Fibroblast of lung (primary cell): Measurements from ENCODE around the gene ANP32E. TPM values are rescaled to one million over a fixed set of nuclear protein-coding genes. Genes with fewer than 3 reads are reported as not detected.

Experiments
- DNase-seq, 2 donors: peaks; one replicate each; pipeline versions ENCODE4 v3.0.0 to v3.0.0-alpha.2; 2010; ENCODE audit warnings: low read depth in 2 of 2
- H2AFZ ChIP-seq: 2 replicates; pipeline ENCODE4 v1.5.1; 2012; ENCODE audit warnings: low read length, control low read depth, inconsistent platforms
- H3K27ac ChIP-seq: 2 replicates; pipeline ENCODE4 v1.5.1; 2011; ENCODE audit warnings: low read length, control low read depth; ENCODE audit not compliant: insufficient read depth
- H3K27me3 ChIP-seq: 2 replicates; pipeline ENCODE4 v1.5.1; 2011; ENCODE audit warnings: mild to moderate bottlenecking, low read length; ENCODE audit not compliant: control insufficient read depth, insufficient read depth
- H3K36me3 ChIP-seq: 2 replicates; pipeline ENCODE4 v1.5.1; 2011; ENCODE audit warnings: low read length; ENCODE audit not compliant: control insufficient read depth, insufficient read depth
- H3K4me1 ChIP-seq: 2 replicates; pipeline ENCODE4 v1.5.1; 2011; ENCODE audit warnings: low read length; ENCODE audit not compliant: control insufficient read depth, insufficient read depth; ENCODE audit errors: extremely low read depth
- H3K4me2 ChIP-seq: 2 replicates; pipeline ENCODE4 v1.5.1; 2011; ENCODE audit warnings: low read length, control low read depth; ENCODE audit not compliant: insufficient read depth; ENCODE audit errors: extremely low read depth
- H3K4me3 ChIP-seq, 4 experiments: fragments of 200-600 bp in 1 of 4; sonication (generic) in 1 of 4; replicated peaks in 1 of 4; 2 replicates each; pipeline ENCODE4 v1.5.1; 2011 to 2016; ENCODE audit warnings: low read length in 4 of 4, low read depth in 3 of 4, mild to moderate bottlenecking in 3 of 4, control low read depth in 2 of 4, inconsistent platforms in 1 of 4, mixed read lengths in 1 of 4; ENCODE audit not compliant: insufficient read depth in 1 of 4; ENCODE audit errors: control extremely low read depth in 1 of 4
- H3K79me2 ChIP-seq: 2 replicates; pipeline ENCODE4 v1.5.1; 2012; ENCODE audit warnings: mild to moderate bottlenecking, low read length, inconsistent platforms; ENCODE audit not compliant: control insufficient read depth, insufficient read depth
- H3K9ac ChIP-seq: 2 replicates; pipeline ENCODE4 v1.5.1; 2011; ENCODE audit warnings: mild to moderate bottlenecking, low read length, control low read depth; ENCODE audit not compliant: insufficient read depth
- H3K9me3 ChIP-seq: 2 replicates; pipeline ENCODE4 v1.5.1; 2012; ENCODE audit warnings: low read depth, low read length; ENCODE audit not compliant: control insufficient read depth, insufficient read depth
- H4K20me1 ChIP-seq: 2 replicates; pipeline ENCODE4 v1.5.1; 2011; ENCODE audit warnings: low read length; ENCODE audit not compliant: control insufficient read depth, insufficient read depth; ENCODE audit errors: extremely low read depth
- CTCF ChIP-seq, 2 donors: IDR thresholded peaks in 1 of 2; conservative IDR thresholded peaks in 1 of 2; 1 replicate in 1 of 2; 2 replicates in 1 of 2; pipeline ENCODE4 v1.5.1; 2011 to 2012; ENCODE audit warnings: low read length in 2 of 2, control low read depth in 1 of 2, inconsistent platforms in 1 of 2, low read depth in 1 of 2, mild to moderate bottlenecking in 1 of 2
- EZH2 ChIP-seq: IDR thresholded peaks from 2 replicates; pipeline ENCODE4 v1.5.1; 2012; ENCODE audit warnings: low read length, control low read depth, mild to moderate bottlenecking; ENCODE audit errors: missing control alignments
- polyA plus RNA-seq, 2 donors: library from polyadenylated mRNA; depleted of rRNA in 1 of 2; stranded (reverse) in 1 of 2; unstranded in 1 of 2; fragments of >200 nt; gene quantifications; 2 replicates each; pipeline ENCODE4 v1.2.1, GENCODE V29; 2011 to 2012; ENCODE audit warnings: missing spikeins in 1 of 2
- total RNA-seq: library from RNA; depleted of rRNA; stranded (reverse); fragments of >200 nt; gene quantifications from 2 replicates; pipeline ENCODE4 v1.2.1, GENCODE V29; 2014

The ANP32E gene
- total and polyA plus RNA-seq, 2 donors (not counting 1 experiment from before 2014, with no cell fraction given), result 22.4 to 24.6 TPM

DNA sequence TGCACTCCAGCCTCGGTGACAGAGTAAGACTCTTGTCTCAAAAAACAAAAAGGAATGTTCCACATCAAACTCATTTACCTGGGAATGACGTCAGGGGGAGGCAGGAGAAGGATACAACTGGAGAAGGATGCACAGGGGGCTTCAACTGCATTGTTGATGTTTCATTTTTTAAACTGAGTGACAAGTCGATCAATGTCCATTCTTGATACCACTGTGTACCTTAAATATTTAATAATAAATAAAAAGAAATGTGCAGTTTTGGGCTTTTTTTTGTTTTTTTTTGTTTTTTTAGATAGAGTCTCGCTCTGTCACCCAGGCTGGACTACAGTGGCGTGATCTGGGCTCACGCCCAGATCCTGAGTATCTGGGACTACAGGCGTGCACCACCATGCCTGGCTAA lies 50.4 kb downstream of the ANP32E start:
- H3K27me3 ChIP-seq, result no peaks in the 10 kb centered on the region
- no peak overlapping the region for H2AFZ ChIP-seq
- H3K27ac ChIP-seq, result no peak overlapping the region

GRCh38 chr1:150183061-150183460 lies 52.9 kb downstream of the ANP32E start:
- Histone ChIP-seq H3K4me3 (no peak overlapping the region), H2AFZ (no peak overlapping the region), H3K36me3 (no peaks in the 10 kb centered on the region), H3K27me3 (no peaks in the 10 kb centered on the region), H4K20me1 (no peaks in the 10 kb centered on the region), H3K79me2 (no peaks in the 10 kb centered on the region), H3K9me3 (no peaks in the 10 kb centered on the region), H3K4me1 (peaks cover 7% of the 10 kb centered on the region), H3K4me2 (no peak overlapping the region), H3K9ac (no peak overlapping the region), H3K27ac (no peak overlapping the region)
- no peak for DNase-seq
- TF ChIP-seq EZH2 (no peak), CTCF (conservative IDR thresholded peaks at IDR 0.05 in 1 of 2, IDR thresholded peaks at IDR 0.05 in 1 of 2; ENCODE audit: low read depth in 1 of 2, low read length in 2 of 2) (no peak)

More for the DNA sequence above, 50.4 kb downstream of the ANP32E start:
- Histone ChIP-seq H3K36me3 (no peaks in the 10 kb centered on the region), H3K4me1 (peaks cover 7% of the 10 kb centered on the region), H3K4me3 (no peak overlapping the region), H4K20me1 (no peaks in the 10 kb centered on the region), H3K9me3 (no peaks in the 10 kb centered on the region), H3K79me2 (no peaks in the 10 kb centered on the region), H3K9ac (no peak overlapping the region), H3K4me2 (no peak overlapping the region)
- DNase-seq, result no peak
- TF ChIP-seq CTCF (conservative IDR thresholded peaks at IDR 0.05 in 1 of 2, IDR thresholded peaks at IDR 0.05 in 1 of 2; ENCODE audit: low read depth in 1 of 2, low read length in 2 of 2) (no peak), EZH2 (no peak)

DNA sequence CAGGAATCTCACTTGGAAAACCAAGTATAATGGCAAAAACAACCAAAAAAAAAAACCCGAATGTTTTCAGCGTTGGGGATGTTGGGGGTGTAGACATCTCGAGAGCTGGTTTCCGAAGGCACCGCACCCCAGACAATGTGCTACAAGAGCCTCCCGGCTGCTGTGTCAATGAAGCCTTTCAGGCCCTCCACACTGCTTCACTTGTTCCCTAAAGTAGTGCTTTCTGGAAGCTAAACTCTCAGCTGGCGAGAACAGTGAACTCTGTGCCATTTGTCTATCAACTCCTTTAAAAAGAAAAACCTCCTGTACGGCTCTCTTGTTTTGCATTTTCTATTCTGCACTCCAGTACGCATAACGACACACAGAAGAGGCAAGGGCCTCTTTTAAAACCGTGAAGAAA lies 53.7 kb downstream of the ANP32E start:
- Histone ChIP-seq H3K27ac (no peak overlapping the region), H4K20me1 (no peaks in the 10 kb centered on the region), H3K4me2 (no peak overlapping the region), H3K27me3 (no peaks in the 10 kb centered on the region), H3K36me3 (no peaks in the 10 kb centered on the region), H3K79me2 (no peaks in the 10 kb centered on the region), H2AFZ (no peak overlapping the region), H3K4me3 (no peak overlapping the region), H3K4me1 (peaks cover 7% of the 10 kb centered on the region), H3K9ac (no peak overlapping the region), H3K9me3 (no peaks in the 10 kb centered on the region)
- TF ChIP-seq CTCF (conservative IDR thresholded peaks at IDR 0.05 in 1 of 2, IDR thresholded peaks at IDR 0.05 in 1 of 2; ENCODE audit: low read depth in 1 of 2, low read length in 2 of 2) (no peak), EZH2 (no peak)
- no peak for DNase-seq
